HG02973 (cell line): ENCODE results near the gene IL21R.

Source experiments
- ATAC-seq: cut with Tn5 transposase; IDR thresholded peaks from one replicate; pipeline ENCODE4 v1.9.1; 2021; ENCODE audit warnings: moderate library complexity; ENCODE audit not compliant: unreplicated experiment

Gene IL21R

GRCh38 chr16:27462846-27463682 lies 61.1 kb downstream of the IL21R start:
- no peak for ATAC-seq

GRCh38 chr16:27463741-27464591 lies 62.0 kb downstream of the IL21R start:
- no peak for ATAC-seq

DNA sequence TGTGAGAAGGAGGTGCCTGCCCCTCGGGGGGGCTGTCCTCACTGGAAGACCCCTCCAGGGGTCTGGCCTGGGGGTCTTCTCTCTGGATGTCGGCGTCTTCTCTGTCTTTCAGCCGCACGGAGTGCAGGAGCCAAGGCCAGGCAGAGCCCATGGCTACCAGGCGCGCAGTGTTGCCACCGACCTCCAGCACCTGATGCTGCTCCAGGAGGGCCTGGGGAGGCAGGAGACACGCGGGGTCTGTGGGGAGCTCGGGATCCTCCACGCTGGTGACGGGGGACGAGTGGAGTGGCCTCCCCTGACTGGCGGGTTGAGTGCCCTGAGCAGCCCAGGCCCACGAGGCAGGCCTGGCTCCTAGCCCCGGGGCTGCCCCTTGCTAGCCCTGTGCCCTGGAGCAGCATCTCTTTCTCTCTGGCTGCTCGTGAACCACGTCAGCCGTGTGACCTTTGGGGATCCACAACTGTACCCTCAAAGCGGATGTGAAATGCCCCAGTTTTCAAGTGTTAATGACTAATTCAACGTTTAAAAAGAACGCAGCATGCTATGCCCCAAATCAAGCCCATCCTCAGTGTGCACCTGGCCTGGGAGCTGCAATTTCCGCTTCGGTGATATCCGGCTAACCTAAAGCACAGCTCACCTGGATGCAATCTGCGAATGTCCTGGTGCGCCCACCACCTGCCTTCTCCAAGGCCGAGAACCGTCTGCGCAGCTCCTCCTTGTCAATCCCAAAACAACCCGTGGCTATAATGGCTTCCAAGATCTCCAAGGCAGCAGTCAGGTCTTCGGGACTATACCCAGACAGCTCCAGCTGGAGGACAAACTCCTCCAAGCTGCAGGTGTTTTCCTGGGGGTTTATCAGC lies 62.9 kb downstream of the IL21R start:
- ATAC-seq: no peak

- ATAC-seq: no peak
Observed at GRCh38 chr16:27465483-27465879, 63.5 kb downstream of the IL21R start.

DNA sequence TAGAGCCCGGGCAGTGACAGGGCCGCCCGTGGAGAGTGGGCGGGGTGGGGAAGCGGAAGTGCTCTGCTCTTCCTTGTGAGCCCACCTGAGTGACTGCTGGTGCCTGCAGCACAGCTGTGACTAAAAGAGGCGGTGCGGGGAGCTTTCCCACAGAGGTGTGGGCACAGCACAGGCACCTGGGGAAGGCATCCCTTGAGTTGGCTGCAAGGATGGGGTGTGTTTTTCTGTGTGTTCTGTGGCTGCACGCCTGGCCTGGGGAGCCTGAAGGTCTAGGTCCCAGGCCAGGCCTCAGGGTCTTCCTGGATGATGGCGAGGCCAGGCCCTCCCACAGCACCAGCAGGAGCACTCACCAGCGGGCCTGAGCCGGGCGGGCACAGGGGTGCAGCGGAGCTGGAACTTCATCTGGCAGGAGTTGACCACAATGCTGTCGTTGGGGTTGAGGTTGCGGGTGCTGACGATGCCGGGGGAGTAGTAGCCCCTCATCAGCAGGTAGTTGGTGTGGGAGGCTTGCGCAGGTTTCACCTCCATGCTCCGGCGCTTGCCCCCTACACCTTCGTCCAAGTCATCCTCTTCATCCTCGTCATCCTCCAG lies 67.1 kb downstream of the IL21R start:
- ATAC-seq: no peak

- ATAC-seq: no peak
Observed at GRCh38 chr16:27470567-27471431, 68.8 kb downstream of the IL21R start.

DNA sequence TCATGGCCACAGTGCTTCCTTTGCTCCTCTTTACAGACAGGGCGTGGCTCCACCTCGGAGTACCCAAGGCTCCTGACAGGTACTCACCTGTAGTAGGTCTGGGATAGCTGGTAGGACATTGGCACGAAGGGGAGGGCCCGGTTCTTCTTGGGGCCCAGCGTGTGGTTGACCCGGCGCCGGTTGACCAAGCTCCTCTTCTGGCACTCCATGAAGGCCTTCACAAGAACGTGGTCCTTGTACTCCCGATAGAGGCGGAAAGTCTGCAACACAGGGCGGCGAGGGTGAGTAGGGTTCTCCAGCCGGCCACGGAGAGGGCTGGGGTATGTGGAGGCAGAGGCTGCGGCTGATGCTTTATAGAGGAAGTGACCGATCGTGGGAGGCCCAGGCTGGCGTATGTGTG lies 69.7 kb downstream of the IL21R start:
- ATAC-seq: no peak

GRCh38 chr16:27472091-27473020 lies 70.4 kb downstream of the IL21R start:
- no peak for ATAC-seq

DNA sequence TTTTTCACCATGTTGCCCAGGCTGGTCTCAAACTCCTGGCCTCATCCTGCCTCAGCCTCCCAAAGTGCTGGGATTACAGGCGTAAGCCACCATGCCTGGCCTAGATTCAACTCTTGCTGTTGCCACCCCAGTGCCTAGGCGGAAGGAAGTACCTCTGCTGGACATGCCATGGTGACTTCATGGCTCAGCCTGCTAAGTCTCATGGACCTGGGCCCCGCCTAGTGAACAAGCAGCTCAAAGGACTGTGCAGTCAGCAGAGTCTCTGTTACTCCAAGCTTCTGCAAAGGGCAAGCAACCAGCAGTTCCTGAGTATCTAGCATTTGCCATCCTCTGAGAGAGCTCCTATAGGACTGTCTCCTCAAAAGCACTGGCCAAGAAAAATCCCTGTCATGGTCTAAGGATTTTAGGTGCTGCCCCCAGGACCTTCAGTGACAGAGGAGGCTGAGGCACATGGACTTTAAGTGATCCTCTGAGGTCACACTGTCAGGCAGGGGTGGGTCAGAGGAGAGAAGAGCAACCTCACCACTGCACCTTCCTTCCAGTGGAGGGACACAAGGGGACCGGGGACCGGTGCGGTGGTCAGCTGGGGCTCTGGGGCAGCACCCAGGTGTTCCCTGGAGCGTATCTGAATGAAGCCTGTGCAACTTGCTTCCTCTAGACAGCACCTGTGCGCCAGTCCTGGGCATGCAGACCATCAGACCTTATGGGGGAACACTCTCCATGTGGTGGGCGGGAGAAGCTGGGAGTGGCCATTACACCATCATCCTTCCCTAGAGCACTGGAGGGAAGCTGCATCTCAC lies 71.3 kb downstream of the IL21R start:
- no peak for ATAC-seq

- no peak for ATAC-seq
Observed at GRCh38 chr16:27474041-27474440, 72.1 kb downstream of the IL21R start.

GRCh38 chr16:27474921-27475320 lies 72.9 kb downstream of the IL21R start:
- ATAC-seq: no peak

- ATAC-seq: no peak
Observed at GRCh38 chr16:27475561-27475960, 73.6 kb downstream of the IL21R start.

GRCh38 chr16:27476240-27476639 lies 74.3 kb downstream of the IL21R start:
- no peak for ATAC-seq

DNA sequence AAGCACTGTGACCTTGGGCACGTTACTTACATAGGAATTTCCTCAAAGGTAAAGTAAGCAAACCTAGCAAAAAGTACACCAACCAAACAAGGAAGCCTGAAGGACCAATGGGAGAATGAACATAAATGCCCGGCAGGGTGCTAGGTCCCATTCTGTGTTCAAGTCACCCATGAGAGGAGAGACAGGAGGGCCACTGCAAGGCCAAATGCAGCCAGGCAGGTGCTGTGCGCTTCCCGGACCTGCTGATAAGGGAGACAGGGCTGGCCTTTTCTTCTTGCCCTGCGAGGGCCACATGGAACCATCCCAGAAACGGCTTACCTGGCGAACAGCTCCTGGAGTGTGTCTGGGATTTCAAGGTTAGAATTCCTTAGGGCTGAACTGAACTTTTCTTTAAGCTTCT lies 78.8 kb downstream of the IL21R start:
- no peak for ATAC-seq

DNA sequence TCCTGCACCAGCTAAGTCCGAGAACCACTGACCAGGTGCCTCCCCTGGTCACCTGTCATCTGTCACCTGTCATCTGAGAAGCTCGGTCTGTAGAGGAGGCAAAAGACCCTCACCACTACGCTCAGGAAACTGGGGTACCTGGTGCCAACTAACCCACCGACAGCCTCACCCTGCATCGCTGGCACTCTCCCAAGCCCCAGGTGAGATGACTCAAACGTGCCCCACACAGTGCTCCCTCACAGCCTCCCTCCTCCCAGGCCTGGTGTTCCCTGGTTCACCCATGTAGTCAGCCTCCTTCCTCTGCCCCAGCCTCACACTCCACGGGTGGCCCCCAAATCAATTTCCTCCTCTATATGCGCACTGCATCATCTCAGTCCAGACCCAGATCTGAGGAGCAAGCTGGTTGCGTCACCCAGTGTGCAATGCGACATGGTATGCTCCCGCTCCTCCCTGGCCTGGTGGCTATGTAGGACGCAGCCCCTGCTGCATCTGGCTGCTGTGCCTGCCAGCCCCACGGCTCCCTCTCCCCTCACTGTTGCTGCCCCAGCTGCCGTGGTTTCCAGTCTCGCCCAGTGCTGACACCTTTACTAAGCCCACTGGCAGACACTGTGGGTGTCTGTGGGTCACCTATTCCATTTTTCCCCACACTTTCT lies 79.4 kb downstream of the IL21R start:
- ATAC-seq: no peak

- no peak for ATAC-seq
Observed at GRCh38 chr16:27482397-27483087, 80.6 kb downstream of the IL21R start.

- ATAC-seq: no peak
Observed at GRCh38 chr16:27483088-27483437, 81.1 kb downstream of the IL21R start.
